IMR-90 (cell line): ENCODE data around the gene AQP6. TPM values are rescaled to one million over a fixed set of nuclear protein-coding genes. Genes with fewer than 3 reads are reported as not detected.

Experiments used
- ATAC-seq: fragments of 200-7000 bp; cut with Tn5 transposase; 2 replicates; pipeline ENCODE4 v1.9.1; 2020; ENCODE audit warnings: low read depth, mild to moderate bottlenecking, moderate library complexity
- BruUV-seq: library from RNA; stranded (reverse); fragments of 400-500 nt; replicated peaks from 2 replicates; lab custom pipeline; 2021; lab: Mats Ljungman, UMichigan
- CTCF ChIA-PET: fragments of 300-600 bp; formaldehyde crosslinking; extraction: SDS; loops from one replicate; lab custom pipeline; 2021; ENCODE audit warnings: antibody characterized with exemption; lab: Yijun Ruan, JAX
- POLR2A ChIA-PET: fragments of 300-600 bp; sonication (Branson Sonifier 250); formaldehyde crosslinking; loops from one replicate; lab custom pipeline; 2022; ENCODE audit warnings: antibody characterized with exemption; ENCODE audit not compliant: unreplicated experiment; lab: Charles Lee
- DNase-seq: peaks from one replicate; pipeline ENCODE4 v3.0.0; 2013
- H2AFZ ChIP-seq: replicated peaks from 2 replicates; pipeline ENCODE3; 2013; ENCODE audit warnings: low read length, mild to moderate bottlenecking; ENCODE audit not compliant: poor library complexity
- H2AK5ac ChIP-seq: 2 replicates; pipeline ENCODE4 v1.6.1; 2013; ENCODE audit warnings: low read depth, low read length, inconsistent platforms
- H2AK9ac ChIP-seq: replicated peaks from 2 replicates; pipeline ENCODE3; 2013; ENCODE audit warnings: mild to moderate bottlenecking, low read depth, low read length, moderate library complexity; ENCODE audit not compliant: poor library complexity
- H2BK120ac ChIP-seq: 2 replicates; pipeline ENCODE4 v1.6.1; 2013; ENCODE audit warnings: low read depth, low read length, inconsistent platforms
- H2BK15ac ChIP-seq: 3 replicates; pipeline ENCODE4 v1.6.1; 2013; ENCODE audit warnings: low read depth, low read length, inconsistent platforms
- H2BK20ac ChIP-seq: 2 replicates; pipeline ENCODE4 v1.6.1; 2013; ENCODE audit warnings: low read depth, mild to moderate bottlenecking, inconsistent platforms, low read length, moderate library complexity
- H2BK5ac ChIP-seq: 2 replicates; pipeline ENCODE4 v1.6.1; 2013; ENCODE audit warnings: mild to moderate bottlenecking, low read depth, low read length, inconsistent platforms; ENCODE audit not compliant: poor library complexity, severe bottlenecking
- H3K14ac ChIP-seq: replicated peaks from 2 replicates; pipeline ENCODE4 v1.6.1; 2013; ENCODE audit warnings: low read depth, low read length, inconsistent platforms
- H3K18ac ChIP-seq: 2 replicates; pipeline ENCODE4 v1.6.1; 2013; ENCODE audit warnings: low read depth, low read length, control low read depth
- H3K23ac ChIP-seq: 2 replicates; pipeline ENCODE4 v1.6.1; 2013; ENCODE audit warnings: low read depth, low read length, inconsistent platforms
- H3K27ac ChIP-seq: 2 replicates; pipeline ENCODE4 v1.5.1; 2013; ENCODE audit warnings: mild to moderate bottlenecking, control low read depth, low read length; ENCODE audit not compliant: insufficient read depth
- H3K27me3 ChIP-seq: 2 replicates; pipeline ENCODE4 v1.6.1; 2013; ENCODE audit warnings: low read length; ENCODE audit not compliant: control insufficient read depth, insufficient read depth
- H3K36me3 ChIP-seq: 2 replicates; pipeline ENCODE4 v1.6.1; 2013; ENCODE audit warnings: low read length, mixed read lengths; ENCODE audit not compliant: control insufficient read depth, insufficient read depth
- H3K4ac ChIP-seq: 2 replicates; pipeline ENCODE4 v1.6.1; 2013; ENCODE audit warnings: low read depth, low read length, inconsistent platforms
- H3K4me1 ChIP-seq: 2 replicates; pipeline ENCODE4 v1.6.1; 2013; ENCODE audit warnings: low read length, mixed read lengths; ENCODE audit not compliant: control insufficient read depth, insufficient read depth
- H3K4me2 ChIP-seq: 2 replicates; pipeline ENCODE4 v1.6.1; 2013; ENCODE audit warnings: low read depth, mild to moderate bottlenecking, control low read depth, low read length, moderate library complexity
- H3K4me3 ChIP-seq: 2 replicates; pipeline ENCODE4 v1.5.1; 2013; ENCODE audit warnings: low read depth, mild to moderate bottlenecking, control low read depth, low read length, moderate library complexity; ENCODE audit not compliant: insufficient read depth
- H3K56ac ChIP-seq: 2 replicates; pipeline ENCODE4 v1.6.1; 2013; ENCODE audit warnings: low read length, inconsistent platforms; ENCODE audit not compliant: insufficient read depth; ENCODE audit errors: extremely low read depth
- H3K79me1 ChIP-seq, 2 experiments: 2 replicates each; pipeline ENCODE4 v1.6.1; 2013; ENCODE audit warnings: low read length in 2 of 2, inconsistent platforms in 1 of 2, low read depth in 1 of 2
- H3K9ac ChIP-seq: 2 replicates; pipeline ENCODE4 v1.6.1; 2013; ENCODE audit warnings: low read depth, low read length, control low read depth
- H3K9me1 ChIP-seq: 2 replicates; pipeline ENCODE4 v1.6.1; 2013; ENCODE audit warnings: low read length, inconsistent platforms; ENCODE audit not compliant: insufficient read depth
- H3K9me3 ChIP-seq: 2 replicates; pipeline ENCODE4 v1.6.1; 2013; ENCODE audit warnings: low read length; ENCODE audit not compliant: control insufficient read depth, insufficient read depth
- H4K20me1 ChIP-seq: 2 replicates; pipeline ENCODE4 v1.6.1; 2013; ENCODE audit warnings: low read length, inconsistent platforms; ENCODE audit not compliant: insufficient read depth
- H4K5ac ChIP-seq: 2 replicates; pipeline ENCODE4 v1.6.1; 2013; ENCODE audit warnings: mild to moderate bottlenecking, low read depth, low read length, control low read depth
- H4K8ac ChIP-seq, 2 experiments: 2 replicates each; pipeline ENCODE4 v1.6.1; 2013; ENCODE audit warnings: low read depth in 2 of 2, low read length in 2 of 2, control low read depth in 1 of 2, inconsistent platforms in 1 of 2
- H4K91ac ChIP-seq: 2 replicates; pipeline ENCODE4 v1.6.1; 2013; ENCODE audit warnings: low read depth, low read length, inconsistent platforms; ENCODE audit not compliant: insufficient read depth
- BHLHE40 ChIP-seq: fragments of 150-350 bp; IDR thresholded peaks from 2 replicates; pipeline ENCODE4 v1.6.1; 2016; ENCODE audit warnings: mild to moderate bottlenecking, low read depth, low read length
- FOS ChIP-seq: fragments of 150-350 bp; IDR thresholded peaks from 2 replicates; pipeline ENCODE4 v1.6.1; 2016; ENCODE audit warnings: low read depth, low read length
- MXI1 ChIP-seq: IDR thresholded peaks from 2 replicates; pipeline ENCODE4 v1.6.1; 2012; ENCODE audit warnings: low read depth, mild to moderate bottlenecking, low read length, moderate library complexity, borderline replicate concordance
- WGBS, 2 experiments: methylation state at CpG; one replicate each; pipeline versions ENCODE4 v1.1.5 to v1.1.7; 2013; ENCODE audit warnings: missing lambda C conversion rate in 2 of 2; ENCODE audit not compliant: insufficient read length in 1 of 2; ENCODE audit errors: extremely low coverage in 2 of 2; 5-methylcytosine and 5-hydroxymethylcytosine counted together
- dilution Hi-C: fragments of 300-500 bp; cut with HindIII; formaldehyde crosslinking; loops from one replicate; pipeline ENCODE4 v1.14.3; 2018; ENCODE audit warnings: low sequenced_read_pairs; ENCODE audit not compliant: unreplicated experiment
- in situ Hi-C: fragments of 300-500 bp; cut with MboI; formaldehyde crosslinking; loops from 3 replicates; pipeline ENCODE4 v1.14.3; 2019; ENCODE audit warnings: low sequenced_read_pairs, inconsistent platforms, mixed read lengths
- intact Hi-C: fragments of 100-400 bp; cut with micrococcal nuclease; formaldehyde crosslinking; loops from 2 replicates; pipeline ENCODE4 v1.10.0; 2022
- polyA plus RNA-seq, 3 experiments: library from polyadenylated mRNA; depleted of rRNA; stranded (reverse); fragments of >200 nt; gene quantifications; 2 replicates each; pipeline ENCODE4 v1.2.3, GENCODE V29; 2012; ENCODE audit warnings: low replicate concordance in 1 of 3
- total RNA-seq: library from RNA; depleted of rRNA; stranded (reverse); fragments of >200 nt; gene quantifications from 2 replicates; pipeline ENCODE4 v1.2.3, GENCODE V29; 2012

Gene AQP6
- total and polyA plus RNA-seq, 2 of the 4 experiments (the other 2 are of a cell fraction) = not detected

- Histone ChIP-seq H3K56ac (no peak overlapping the region), H4K5ac (no peak overlapping the region), H3K79me1 (no peaks in the 10 kb centered on the region), H4K20me1 (no peaks in the 10 kb centered on the region), H2AK9ac (peak overlapping the region; percentile 65), H2AK5ac (no peak overlapping the region), H3K14ac (no peak overlapping the region), H3K27ac (no peak overlapping the region), H2BK20ac (no peak overlapping the region), H3K23ac (no peak overlapping the region), H2BK5ac (no peak overlapping the region), H3K27me3 (peaks cover 41% of the 10 kb centered on the region), H3K18ac (no peak overlapping the region), H4K91ac (no peak overlapping the region), H3K9me3 (no peaks in the 10 kb centered on the region), H2BK15ac (no peak overlapping the region), H2BK120ac (no peak overlapping the region), H3K4ac (no peak overlapping the region), H2AFZ (peak overlapping the region; percentile 21), H4K8ac (no peak overlapping the region), H3K4me2 (no peak overlapping the region), H3K4me3 (no peak overlapping the region), H3K9ac (no peak overlapping the region), H3K4me1 (no peaks in the 10 kb centered on the region), H3K36me3 (no peaks in the 10 kb centered on the region), H3K9me1 (no peaks in the 10 kb centered on the region)
- DNase-seq = no peak
- ChIA-PET CTCF (no interaction called here), POLR2A (no interaction called here)
- ATAC-seq = no peak
- intact Hi-C loops (no loop called here), in situ Hi-C loops (loop anchor here (5.0 to 10.0 kb wide), 2 partner anchors 84 to 201 kb away; partner anchors contain the start of gene ASIC1), dilution Hi-C loops (no loop called here)
- BruUV-seq = no TSS peak
- 94% methylated on average over 9 of the region's 19 CpGs; no CpG with 5 or more reads in 1 of the 2 experiments for WGBS, 2 experiments
- TF ChIP-seq BHLHE40 = no peak
- no peak for TF ChIP-seq MXI1
- TF ChIP-seq FOS = no peak
Measured at GRCh38 chr12:49973361-49973830, 649 bp downstream of the AQP6 start.
